Esophagus muscularis mucosa (tissue), 4 donors: ENCODE data around the gene FBXW11. TPM values are rescaled to one million over a fixed set of nuclear protein-coding genes. Genes with fewer than 3 reads are reported as not detected.

Experiments used
- DNase-seq: peaks from one replicate; pipeline ENCODE4 v3.0.0-alpha.2; 2017; ENCODE audit errors: extremely low spot score
- H3K27ac ChIP-seq, 4 donors: fragments of 200-600 bp; sonication (generic); replicated peaks in 1 of 4; 1 replicate in 3 of 4; 2 replicates in 1 of 4; pipeline ENCODE4 v1.5.1; 2016 to 2019; ENCODE audit warnings: mild to moderate bottlenecking in 1 of 4
- H3K27me3 ChIP-seq, 4 donors: fragments of 200-600 bp; sonication (generic); one replicate each; pipeline versions ENCODE4 v1.5.1 to v1.6.0; 2016 to 2019
- H3K36me3 ChIP-seq, 4 donors: fragments of 200-600 bp; sonication (generic); one replicate each; pipeline ENCODE4 v1.5.1; 2016 to 2019
- H3K4me1 ChIP-seq, 4 donors: fragments of 200-600 bp; sonication (generic); one replicate each; pipeline ENCODE4 v1.5.1; 2016 to 2019
- H3K4me3 ChIP-seq, 4 donors: fragments of 200-600 bp; sonication (generic); 1 replicate in 2 of 4; 2 replicates in 2 of 4; pipeline ENCODE4 v1.5.1; 2016 to 2019; ENCODE audit warnings: mild to moderate bottlenecking in 4 of 4, moderate library complexity in 1 of 4
- H3K9me3 ChIP-seq, 4 donors: fragments of 200-600 bp; sonication (generic); 1 replicate in 3 of 4; 2 replicates in 1 of 4; pipeline ENCODE4 v1.5.1; 2016 to 2019
- EP300 ChIP-seq: sonication (generic); formaldehyde crosslinking; IDR thresholded peaks from one replicate; pipeline ENCODE4 v1.6.1; 2017; ENCODE audit warnings: antibody characterized with exemption
- POLR2A ChIP-seq: fragments of 450-650 bp; IDR thresholded peaks from one replicate; pipeline ENCODE4 v1.6.1; 2017; ENCODE audit warnings: antibody characterized with exemption, moderate library complexity, mild to moderate bottlenecking, low read depth
- POLR2AphosphoS5 ChIP-seq, 2 donors: sonication (generic); formaldehyde crosslinking; IDR thresholded peaks; one replicate each; pipeline ENCODE4 v1.6.1; 2017; ENCODE audit warnings: antibody characterized with exemption in 2 of 2
- WGBS: methylation state at CpG from one replicate; pipeline ENCODE4 v1.1.5; 2018; 5-methylcytosine and 5-hydroxymethylcytosine counted together
- intact Hi-C: fragments of 100-400 bp; cut with DNase I; formaldehyde crosslinking; loops from one replicate; pipeline ENCODE4 v1.15.1; 2023
- total RNA-seq, 4 donors: library from RNA; depleted of rRNA; stranded (reverse); fragments of >200 nt; gene quantifications; one replicate each; pipeline versions ENCODE4 v1.1.0 to v1.2.1, GENCODE V29; 2016
- TF ChIP-seq, protein P1 (sequence below), 3 experiments: fragments of 200-600 bp in 2 of 3; fragments of 450-650 bp in 1 of 3; sonication (generic) in 2 of 3; IDR thresholded peaks; one replicate each; pipeline ENCODE4 v1.5.1; 2017 to 2019; ENCODE audit warnings: antibody characterized with exemption in 3 of 3, mild to moderate bottlenecking in 2 of 3, moderate library complexity in 1 of 3

FBXW11 gene
- total RNA-seq, 4 donors from 2014 or later = 60.8 to 75.6 (median 66.3) TPM

- WGBS = 43% methylated on average over 3 of the region's 3 CpGs
- intact Hi-C loops = no loop called here
- peaks cover 26 to 56% (median 54%) of the 10 kb centered on the region in 4 donors for H3K4me1 ChIP-seq
These were observed 31.1 kb downstream of the FBXW11 start for GRCh38 chr5:171975262-171975876.

DNA sequence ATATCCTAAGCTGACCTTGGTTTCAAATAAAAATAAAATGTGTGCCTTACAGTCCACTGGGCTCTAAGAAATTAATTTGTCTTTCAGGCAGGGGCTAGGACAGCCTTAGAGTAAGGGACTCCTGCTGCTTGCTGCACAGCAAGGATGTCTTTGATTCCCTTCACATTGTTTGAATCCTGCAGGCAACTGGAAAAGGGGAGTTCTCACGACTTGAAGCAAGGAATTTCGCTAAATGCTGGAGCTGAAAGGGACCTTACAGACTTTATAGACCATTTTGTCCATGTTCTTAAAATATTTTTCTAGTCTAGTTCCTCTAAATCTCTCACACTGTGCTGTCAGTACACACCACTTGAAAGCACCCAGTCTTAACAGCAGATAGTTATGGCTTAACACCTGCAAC lies 35.6 kb downstream of the FBXW11 start:
- intact Hi-C loops = no loop called here
- no peaks in the 10 kb centered on the region for H3K9me3 ChIP-seq
- H3K36me3 ChIP-seq = no peaks in the 10 kb centered on the region
- no peak for DNase-seq
- peaks cover 33 to 72% (median 63%) of the 10 kb centered on the region in 4 donors for H3K4me1 ChIP-seq
- no peak overlapping the region for H3K27ac ChIP-seq
- 72% methylated on average over 2 of the region's 2 CpGs for WGBS
- H3K4me3 ChIP-seq = no peak overlapping the region
- TF ChIP-seq EP300 = no peak
- TF ChIP-seq POLR2AphosphoS5 (IDR thresholded peaks at IDR 0.05) = no peak
- TF ChIP-seq, protein P1, sequence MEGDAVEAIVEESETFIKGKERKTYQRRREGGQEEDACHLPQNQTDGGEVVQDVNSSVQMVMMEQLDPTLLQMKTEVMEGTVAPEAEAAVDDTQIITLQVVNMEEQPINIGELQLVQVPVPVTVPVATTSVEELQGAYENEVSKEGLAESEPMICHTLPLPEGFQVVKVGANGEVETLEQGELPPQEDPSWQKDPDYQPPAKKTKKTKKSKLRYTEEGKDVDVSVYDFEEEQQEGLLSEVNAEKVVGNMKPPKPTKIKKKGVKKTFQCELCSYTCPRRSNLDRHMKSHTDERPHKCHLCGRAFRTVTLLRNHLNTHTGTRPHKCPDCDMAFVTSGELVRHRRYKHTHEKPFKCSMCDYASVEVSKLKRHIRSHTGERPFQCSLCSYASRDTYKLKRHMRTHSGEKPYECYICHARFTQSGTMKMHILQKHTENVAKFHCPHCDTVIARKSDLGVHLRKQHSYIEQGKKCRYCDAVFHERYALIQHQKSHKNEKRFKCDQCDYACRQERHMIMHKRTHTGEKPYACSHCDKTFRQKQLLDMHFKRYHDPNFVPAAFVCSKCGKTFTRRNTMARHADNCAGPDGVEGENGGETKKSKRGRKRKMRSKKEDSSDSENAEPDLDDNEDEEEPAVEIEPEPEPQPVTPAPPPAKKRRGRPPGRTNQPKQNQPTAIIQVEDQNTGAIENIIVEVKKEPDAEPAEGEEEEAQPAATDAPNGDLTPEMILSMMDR (IDR thresholded peaks at IDR 0.05) = no peak
- TF ChIP-seq POLR2A = no peak
- H3K27me3 ChIP-seq = no peaks in the 10 kb centered on the region

More at GRCh38 chr5:171975262-171975876, 31.1 kb downstream of the FBXW11 start:
- Histone ChIP-seq H3K27me3 (no peaks in the 10 kb centered on the region), H3K9me3 (peaks cover 0 to 13% (median 9%) of the 10 kb centered on the region in 4 donors), H3K4me3 (no peak overlapping the region), H3K36me3 (no peaks in the 10 kb centered on the region), H3K27ac (peak overlapping the region in 1 of 4 donors; percentile 39)
- TF ChIP-seq POLR2A (no peak), POLR2AphosphoS5 (IDR thresholded peaks at IDR 0.05) (no peak), EP300 (no peak)
- TF ChIP-seq, protein P1 (IDR thresholded peaks at IDR 0.05) = no peak
- no peak for DNase-seq

DNA sequence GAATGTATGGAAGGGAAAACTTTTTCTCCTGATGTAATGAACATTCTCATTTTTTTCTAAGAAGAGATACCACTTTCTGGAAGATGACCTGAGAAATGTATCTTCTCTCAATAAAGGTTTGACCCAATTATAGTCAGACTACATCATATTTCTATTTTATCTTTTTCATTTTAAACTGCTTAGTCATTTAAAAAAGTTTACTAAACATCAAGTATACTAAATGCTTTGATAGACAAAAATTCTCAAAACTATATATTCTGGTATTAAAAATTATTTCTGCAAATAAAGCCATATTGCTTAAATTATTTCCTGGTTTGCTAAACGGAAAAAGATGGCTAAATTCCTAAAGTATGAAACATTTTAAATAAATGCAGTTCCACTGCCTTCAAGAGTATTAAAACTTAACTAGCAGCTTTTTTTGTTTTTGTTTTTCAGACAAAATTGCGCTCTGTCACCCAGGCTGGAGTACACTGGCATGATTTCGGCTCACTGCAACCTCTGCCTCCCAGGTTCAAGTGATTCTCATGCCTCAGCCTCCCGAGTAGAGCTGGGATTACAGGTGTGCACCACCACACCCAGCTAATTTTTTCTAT lies 37.1 kb downstream of the FBXW11 start:
- TF ChIP-seq, protein P1 (IDR thresholded peaks at IDR 0.05) = no peak
- no peak for TF ChIP-seq EP300
- TF ChIP-seq POLR2AphosphoS5 (IDR thresholded peaks at IDR 0.05) = no peak
- no peak for TF ChIP-seq POLR2A
- Histone ChIP-seq H3K27me3 (no peaks in the 10 kb centered on the region), H3K36me3 (no peaks in the 10 kb centered on the region), H3K9me3 (no peaks in the 10 kb centered on the region), H3K27ac (no peak overlapping the region), H3K4me1 (peaks cover 39 to 66% (median 64%) of the 10 kb centered on the region in 4 donors), H3K4me3 (no peak overlapping the region)
- 86% methylated on average over 4 of the region's 4 CpGs for WGBS
- intact Hi-C loops = no loop called here
- no peak for DNase-seq

- no peak overlapping the region for H3K27ac ChIP-seq
- intact Hi-C loops = no loop called here
- TF ChIP-seq, protein P1 (IDR thresholded peaks at IDR 0.05) = no peak
- no peak for TF ChIP-seq POLR2AphosphoS5 (IDR thresholded peaks at IDR 0.05)
- TF ChIP-seq POLR2A = no peak
- TF ChIP-seq EP300 = no peak
These were observed 37.9 kb downstream of the FBXW11 start for GRCh38 chr5:171968531-171968930.

More at GRCh38 chr5:171968531-171968930, 37.9 kb downstream of the FBXW11 start:
- H3K4me3 ChIP-seq = no peak overlapping the region
- H3K4me1 ChIP-seq = peaks cover 46 to 72% (median 70%) of the 10 kb centered on the region in 4 donors
- 74% methylated on average over 3 of the region's 3 CpGs for WGBS
- DNase-seq = no peak
- no peaks in the 10 kb centered on the region for H3K27me3 ChIP-seq
- no peaks in the 10 kb centered on the region for H3K36me3 ChIP-seq
- no peaks in the 10 kb centered on the region for H3K9me3 ChIP-seq
